GM21381 (cell line): ENCODE data around the gene SLC25A4.
A peak's percentile ranks its signal among the peaks of the same experiment; 100 is the strongest.

Experiments
- ATAC-seq: cut with Tn5 transposase; IDR thresholded peaks from one replicate; pipeline ENCODE4 v1.9.1; 2021; ENCODE audit warnings: mild to moderate bottlenecking, moderate library complexity; ENCODE audit not compliant: unreplicated experiment

Gene SLC25A4

DNA sequence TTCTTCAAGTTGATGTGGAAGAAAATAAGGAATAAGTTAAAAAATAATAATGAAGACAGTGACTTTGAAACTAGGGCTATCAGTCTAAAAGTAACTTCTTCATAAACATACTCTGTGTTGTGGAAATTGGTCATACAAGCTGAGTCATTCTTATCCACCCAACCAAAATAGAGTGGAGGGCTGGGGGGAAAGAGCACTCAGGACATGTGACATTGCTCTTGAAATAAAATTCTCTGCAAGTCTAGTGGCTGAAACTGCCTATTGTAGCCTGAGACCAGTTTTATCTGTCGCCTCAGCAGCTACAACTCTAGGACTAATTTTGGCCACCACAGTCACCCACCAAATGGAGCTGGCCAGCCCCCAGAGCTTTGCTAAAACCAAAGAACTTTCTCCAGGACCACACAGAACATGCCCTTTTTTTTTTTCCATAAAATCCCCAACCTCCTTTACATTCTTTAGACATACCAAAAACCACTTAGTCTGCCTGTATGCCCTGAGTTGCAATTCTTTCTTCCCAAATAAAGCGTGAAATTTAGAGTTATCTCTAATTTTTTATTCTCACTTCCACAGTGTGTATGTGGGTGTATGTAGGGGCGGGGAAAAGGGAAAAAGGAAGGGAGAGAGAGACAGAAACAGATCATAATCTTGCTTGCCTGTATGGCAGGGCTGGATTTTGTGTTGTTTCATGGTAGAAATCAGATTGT lies 23.0 kb upstream of the SLC25A4 start:
- ATAC-seq: no peak

- ATAC-seq: no peak
These were observed 22.5 kb upstream of the SLC25A4 start for GRCh38 chr4:185120631-185120946.

GRCh38 chr4:185122681-185123345 lies 20.3 kb upstream of the SLC25A4 start:
- peak; percentile 65 for ATAC-seq

DNA sequence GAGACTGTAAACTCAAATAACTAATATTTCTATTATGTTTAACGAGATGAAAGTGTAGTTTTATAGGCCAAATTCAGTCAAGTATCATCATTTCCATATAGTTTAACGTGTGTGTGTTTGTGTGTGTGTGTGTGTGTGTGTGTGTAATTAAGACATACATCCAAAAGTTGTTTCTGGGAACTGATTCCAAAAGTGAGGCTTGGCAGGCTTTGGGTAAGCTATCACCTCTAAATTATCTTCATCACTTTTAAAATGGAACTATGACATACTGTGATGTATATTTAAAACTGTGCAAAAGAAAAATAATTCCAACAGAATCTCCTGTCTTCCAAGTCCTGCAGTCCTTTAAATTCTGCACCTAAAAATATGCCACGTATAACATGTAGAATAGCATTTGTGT lies 19.1 kb upstream of the SLC25A4 start:
- ATAC-seq: no peak

DNA sequence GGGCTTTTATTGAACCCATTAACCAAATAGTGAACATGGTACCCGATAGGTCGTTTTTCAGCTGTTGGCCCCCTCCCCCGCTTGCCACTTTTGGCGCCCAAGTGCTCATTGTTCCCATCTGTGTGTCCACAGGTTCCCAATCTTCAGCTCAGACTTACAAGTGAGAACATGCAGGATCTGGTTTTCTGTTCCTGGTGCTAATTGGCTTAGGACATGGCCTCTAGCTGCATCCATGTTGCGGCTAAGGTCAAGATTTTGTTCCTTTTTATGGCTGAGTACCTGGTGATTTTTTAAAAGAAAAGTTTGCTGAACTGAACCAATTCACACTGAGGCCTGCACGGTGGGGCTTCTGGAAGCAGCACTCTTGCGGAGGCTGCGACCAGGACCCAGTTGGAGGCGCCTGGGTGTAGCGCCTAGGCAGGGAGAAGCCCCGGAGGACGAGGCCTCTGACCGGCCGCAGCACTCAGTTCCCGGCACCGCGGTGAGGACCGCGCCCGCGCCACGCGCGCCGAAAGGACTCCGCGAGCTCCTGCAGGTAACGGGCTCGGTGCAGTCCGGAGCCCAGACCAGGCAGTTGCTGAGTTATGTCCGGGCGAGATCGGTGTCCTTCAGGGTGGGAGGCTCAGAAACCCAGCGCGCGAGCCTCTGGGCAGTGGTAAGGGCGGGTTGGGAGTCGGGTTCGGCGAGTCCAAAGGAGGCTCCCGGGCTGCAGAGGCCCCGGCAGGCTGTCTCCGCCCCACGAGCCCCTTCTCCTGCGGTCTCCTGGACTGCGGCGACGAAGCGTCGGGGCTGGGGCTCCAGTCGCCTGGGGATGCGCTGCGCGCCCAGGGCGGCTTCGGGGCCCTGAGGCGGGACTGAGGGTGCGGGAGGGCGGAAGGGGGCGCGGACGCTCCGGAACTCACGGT lies 15.8 kb upstream of the SLC25A4 start:
- no peak for ATAC-seq

DNA sequence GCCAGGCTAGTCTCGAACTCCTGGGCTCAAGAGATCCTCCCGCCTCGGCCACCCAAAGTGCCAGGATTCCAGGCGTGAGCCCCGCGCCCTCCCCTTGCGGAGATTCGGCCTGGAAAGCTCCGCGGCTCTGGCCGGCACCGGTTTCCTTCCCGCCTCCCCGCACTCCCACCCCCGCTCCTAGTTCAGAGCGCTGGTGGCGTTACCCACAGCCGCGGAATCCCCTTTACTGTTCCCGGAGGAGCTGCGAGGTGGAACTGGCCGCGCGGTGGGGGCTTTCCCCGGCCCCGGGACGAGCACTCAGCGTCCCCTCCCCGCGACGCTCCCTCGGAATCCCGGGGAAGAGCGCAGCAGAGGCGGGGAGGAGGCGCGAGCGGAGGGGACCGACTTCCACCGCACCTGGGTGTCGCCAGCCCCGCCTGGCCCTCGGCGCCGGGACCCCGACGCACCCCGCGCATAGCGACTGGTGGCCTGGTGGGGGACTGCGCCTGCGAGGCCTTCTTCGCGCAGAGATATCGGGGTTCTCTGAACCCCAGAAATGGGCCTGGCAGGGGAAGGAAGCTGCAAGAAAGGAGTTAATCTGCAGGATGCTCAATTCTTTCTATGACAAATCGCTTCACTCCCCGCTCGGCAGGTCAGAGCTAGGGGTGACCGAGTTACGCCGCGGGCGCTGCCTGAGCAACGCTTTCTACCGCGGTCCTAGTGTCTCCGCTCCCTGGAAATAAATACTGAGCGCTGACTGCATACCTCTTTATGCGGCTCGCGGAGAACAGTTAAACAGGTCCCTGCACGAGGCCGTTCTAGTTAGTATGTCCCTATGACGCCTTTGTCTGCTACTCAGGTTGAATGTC lies 14.6 kb upstream of the SLC25A4 start:
- peak; percentile 63 for ATAC-seq

GRCh38 chr4:185134307-185134869 lies 8.7 kb upstream of the SLC25A4 start:
- peak; percentile 60 for ATAC-seq

DNA sequence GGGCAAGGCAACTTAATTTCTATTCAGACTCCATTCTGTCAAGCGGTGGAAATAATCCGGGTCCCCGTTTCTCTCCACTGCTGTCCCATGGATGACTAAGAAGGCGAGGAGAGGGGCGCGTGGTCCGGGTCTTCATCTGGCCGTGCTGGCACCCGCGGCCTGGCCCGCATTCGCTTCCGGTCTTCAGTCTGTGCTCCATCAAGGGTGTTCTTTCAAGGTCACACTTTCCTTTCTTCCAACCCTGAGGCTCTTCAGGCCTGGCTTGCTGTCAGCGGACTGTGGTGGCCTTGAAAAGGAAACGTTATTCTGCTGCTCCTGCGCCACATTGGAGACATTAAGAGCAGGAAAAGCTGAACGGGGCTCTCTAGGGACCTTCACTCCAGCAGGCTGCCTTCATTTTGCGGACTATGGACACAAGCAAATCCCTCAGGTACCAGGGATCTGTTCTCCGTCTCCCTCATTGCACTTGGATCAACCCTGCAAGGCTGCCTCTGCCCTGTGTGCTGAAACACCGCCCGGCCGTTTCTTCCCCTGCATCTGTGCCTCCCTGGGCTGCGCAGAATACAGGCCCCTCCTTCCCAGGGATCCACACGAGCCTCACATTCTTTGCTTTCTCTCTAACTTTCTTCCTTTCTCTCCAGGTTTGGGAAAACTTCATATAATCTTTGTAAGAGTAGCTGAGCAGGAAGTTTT lies 5.7 kb upstream of the SLC25A4 start:
- no peak for ATAC-seq

DNA sequence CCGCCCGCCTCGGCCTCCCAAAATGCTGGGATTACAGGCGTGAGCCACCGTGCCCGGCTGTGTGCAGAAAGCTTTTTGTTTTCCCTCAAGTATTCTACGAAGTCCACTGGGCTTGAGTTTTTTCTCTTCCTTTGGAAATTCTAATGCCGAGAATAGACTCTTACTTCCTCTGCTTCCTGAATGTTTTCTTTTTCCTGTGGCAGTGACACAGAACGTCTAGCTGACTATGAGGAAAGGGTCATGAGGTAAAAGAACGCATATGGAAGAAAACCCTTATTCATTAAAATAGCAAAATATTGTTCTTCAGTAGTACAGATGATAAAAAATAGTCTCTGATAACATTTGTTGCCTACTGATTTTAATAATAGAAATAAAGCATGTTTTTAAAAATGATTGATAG lies 4.9 kb upstream of the SLC25A4 start:
- no peak for ATAC-seq

GRCh38 chr4:185139736-185140135 lies 3.3 kb upstream of the SLC25A4 start:
- ATAC-seq: no peak

DNA sequence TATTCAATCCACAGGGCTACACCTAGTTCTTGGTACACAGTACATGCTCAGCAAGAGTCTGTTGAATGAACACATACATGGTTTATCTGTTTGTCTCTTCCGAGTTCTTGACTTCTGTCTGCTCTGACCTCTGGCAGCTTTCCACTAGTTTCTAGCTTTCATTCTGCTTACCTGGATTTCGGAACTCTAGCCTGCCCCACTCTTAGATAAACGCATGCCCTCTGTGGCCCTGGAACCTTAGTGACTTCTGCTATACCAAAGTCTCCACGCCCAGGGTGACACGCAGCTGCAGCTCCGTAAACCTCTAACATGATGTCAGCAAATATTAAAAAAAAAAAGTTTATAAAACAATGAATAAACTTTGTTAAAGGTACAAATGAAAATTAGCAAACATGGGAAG lies 1.3 kb upstream of the SLC25A4 start:
- ATAC-seq: no peak

DNA sequence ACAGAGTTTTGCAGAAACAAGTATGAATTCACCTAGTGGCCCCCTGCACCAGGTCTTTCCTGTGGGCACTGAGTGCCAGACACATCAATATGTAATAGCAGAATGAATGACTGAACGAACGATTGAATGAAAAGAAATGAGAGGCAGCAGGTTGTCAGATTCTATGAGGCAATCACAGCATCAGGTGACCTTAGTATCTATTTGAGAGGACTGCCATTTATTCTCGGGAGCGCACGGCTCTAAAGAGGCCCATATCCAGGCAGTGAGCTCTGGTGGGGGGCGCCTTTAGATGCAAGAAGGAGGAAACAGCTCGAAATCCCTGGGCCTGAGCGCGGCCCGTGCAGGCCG lies 528 bp upstream of the SLC25A4 start:
- ATAC-seq: no peak

DNA sequence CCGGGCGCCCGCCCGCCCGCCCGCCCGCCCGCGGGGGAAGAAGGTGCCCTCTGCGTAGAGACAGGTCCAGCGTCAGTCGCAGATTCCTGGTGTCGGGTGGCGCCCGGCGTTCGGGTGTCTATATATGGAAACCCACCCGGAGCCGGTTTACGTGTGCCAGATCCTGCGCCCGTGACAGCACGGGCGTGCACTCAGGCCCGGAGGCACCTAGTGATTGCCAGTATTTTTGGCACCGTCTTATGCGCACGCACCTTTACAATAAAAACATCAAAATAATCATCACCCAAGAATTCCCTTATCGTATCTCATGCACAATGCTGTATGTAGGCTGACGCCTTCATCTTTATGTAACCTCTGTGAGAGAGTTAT lies 519 bp downstream of the SLC25A4 start:
- ATAC-seq: no peak

GRCh38 chr4:185144601-185145240 lies 1.7 kb downstream of the SLC25A4 start:
- ATAC-seq: no peak

- ATAC-seq: no peak
These were observed 2.5 kb downstream of the SLC25A4 start for GRCh38 chr4:185145572-185145971.

- no peak for ATAC-seq
These were observed 6.3 kb downstream of the SLC25A4 start for GRCh38 chr4:185149392-185149791.

GRCh38 chr4:185151296-185151695 lies 8.2 kb downstream of the SLC25A4 start:
- ATAC-seq: no peak

- ATAC-seq: peak; percentile 95
These were observed 22.6 kb downstream of the SLC25A4 start for GRCh38 chr4:185165605-185166063.

- no peak for ATAC-seq
These were observed 24.2 kb downstream of the SLC25A4 start for GRCh38 chr4:185167234-185167633.
